WTC11 (cell line): ENCODE data around the gene LSM12.

Source experiments
- RELA ChIP-seq: sonication (generic); formaldehyde crosslinking; IDR thresholded peaks from 2 replicates; pipeline ENCODE4 v1.8.1; 2022; ENCODE audit warnings: missing genetic modification reagents, mild to moderate bottlenecking, borderline replicate concordance
- ZNF121 ChIP-seq: sonication (generic); formaldehyde crosslinking; IDR thresholded peaks from 2 replicates; pipeline ENCODE4 v1.8.0; 2023; ENCODE audit warnings: missing genetic modification reagents
- TF ChIP-seq, protein P1 (sequence below): sonication (generic); formaldehyde crosslinking; IDR thresholded peaks from 2 replicates; pipeline ENCODE4 v1.8.1; 2022; ENCODE audit warnings: low read depth, missing genetic modification reagents, borderline replicate concordance

DNA sequence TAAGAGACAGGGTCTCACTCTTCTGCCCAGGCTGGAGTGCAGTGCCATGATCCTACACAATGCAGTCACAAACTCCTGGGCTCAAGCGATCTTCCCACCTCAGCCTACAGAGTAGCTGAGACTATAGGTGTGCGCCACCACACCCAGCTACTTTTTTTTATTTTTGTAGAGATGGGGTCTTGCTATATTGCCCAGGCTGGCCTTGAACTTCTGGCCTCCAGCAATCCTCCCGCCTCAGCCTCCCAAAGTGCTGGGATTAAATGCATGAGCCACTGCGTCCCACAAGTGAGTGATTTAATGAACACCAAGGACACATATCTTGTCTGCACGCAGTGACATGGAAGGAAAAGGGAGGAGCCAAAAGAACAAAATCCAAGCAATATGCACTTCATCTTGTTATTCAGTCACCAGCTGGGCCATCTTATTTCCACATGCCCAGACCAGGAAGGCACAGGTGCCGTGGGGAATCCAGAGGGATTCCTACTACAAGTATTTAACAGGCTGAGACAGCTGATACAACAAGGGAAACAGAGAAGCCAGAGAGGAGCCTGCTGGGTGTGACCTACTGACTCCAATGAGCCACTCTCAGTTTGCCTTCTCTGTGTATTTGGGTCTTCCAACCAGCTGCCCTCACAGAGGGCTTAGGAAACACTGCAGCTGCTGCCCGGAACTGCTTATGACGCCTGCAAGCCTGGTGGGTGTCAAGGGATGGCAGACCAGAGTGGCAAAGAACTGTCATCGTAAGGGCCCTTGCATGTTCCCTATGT lies 17.0 kb downstream of the LSM12 start:
- TF ChIP-seq RELA (no peak), ZNF121 (CRISPR knock-in tag) (peak; percentile 93)
- TF ChIP-seq, protein P1, sequence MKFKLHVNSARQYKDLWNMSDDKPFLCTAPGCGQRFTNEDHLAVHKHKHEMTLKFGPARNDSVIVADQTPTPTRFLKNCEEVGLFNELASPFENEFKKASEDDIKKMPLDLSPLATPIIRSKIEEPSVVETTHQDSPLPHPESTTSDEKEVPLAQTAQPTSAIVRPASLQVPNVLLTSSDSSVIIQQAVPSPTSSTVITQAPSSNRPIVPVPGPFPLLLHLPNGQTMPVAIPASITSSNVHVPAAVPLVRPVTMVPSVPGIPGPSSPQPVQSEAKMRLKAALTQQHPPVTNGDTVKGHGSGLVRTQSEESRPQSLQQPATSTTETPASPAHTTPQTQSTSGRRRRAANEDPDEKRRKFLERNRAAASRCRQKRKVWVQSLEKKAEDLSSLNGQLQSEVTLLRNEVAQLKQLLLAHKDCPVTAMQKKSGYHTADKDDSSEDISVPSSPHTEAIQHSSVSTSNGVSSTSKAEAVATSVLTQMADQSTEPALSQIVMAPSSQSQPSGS (CRISPR knock-in tag), result no peak
